NCI-H774 (cell line): ENCODE measurements around the gene AOAH.
A peak's percentile ranks its signal among the peaks of the same experiment; 100 is the strongest.

ENCODE experiments used
- DNase-seq: peaks from one replicate; lab custom pipeline; 2025; lab: John Stamatoyannopoulos, UW

Gene AOAH

GRCh38 chr7:36690514-36691187 lies 33.6 kb downstream of the AOAH start:
- no peak for DNase-seq

GRCh38 chr7:36690041-36690440 lies 34.3 kb downstream of the AOAH start:
- no peak for DNase-seq

- no peak for DNase-seq
These were observed 37.8 kb downstream of the AOAH start for GRCh38 chr7:36686499-36686898.

- DNase-seq, result no peak
These were observed 39.3 kb downstream of the AOAH start for GRCh38 chr7:36684954-36685353.

GRCh38 chr7:36683695-36684357 lies 40.5 kb downstream of the AOAH start:
- DNase-seq, result no peak

- no peak for DNase-seq
These were observed 41.2 kb downstream of the AOAH start for GRCh38 chr7:36683111-36683510.

- DNase-seq, result no peak
These were observed 42.2 kb downstream of the AOAH start for GRCh38 chr7:36682102-36682501.

GRCh38 chr7:36677769-36678437 lies 46.4 kb downstream of the AOAH start:
- DNase-seq, result no peak

GRCh38 chr7:36673703-36674102 lies 50.6 kb downstream of the AOAH start:
- no peak for DNase-seq

GRCh38 chr7:36671432-36671829 lies 52.9 kb downstream of the AOAH start:
- no peak for DNase-seq

GRCh38 chr7:36670585-36671431 lies 53.5 kb downstream of the AOAH start:
- peak; percentile 39 for DNase-seq

GRCh38 chr7:36668750-36669149 lies 55.5 kb downstream of the AOAH start:
- DNase-seq, result no peak

GRCh38 chr7:36668080-36668479 lies 56.2 kb downstream of the AOAH start:
- DNase-seq, result no peak

GRCh38 chr7:36667007-36667745 lies 57.1 kb downstream of the AOAH start:
- no peak for DNase-seq

GRCh38 chr7:36663481-36663880 lies 60.8 kb downstream of the AOAH start:
- DNase-seq, result no peak

- DNase-seq, result no peak
These were observed 63.0 kb downstream of the AOAH start for GRCh38 chr7:36661135-36661840.

- DNase-seq, result no peak
These were observed 64.5 kb downstream of the AOAH start for GRCh38 chr7:36659638-36660341.

GRCh38 chr7:36659172-36659516 lies 65.2 kb downstream of the AOAH start:
- peak; percentile 23 for DNase-seq

GRCh38 chr7:36658335-36659171 lies 65.7 kb downstream of the AOAH start:
- DNase-seq, result no peak
